Body of pancreas (tissue), 4 donors: ENCODE measurements around the gene THSD7A. TPM values are rescaled to one million over a fixed set of nuclear protein-coding genes. Genes with fewer than 3 reads are reported as not detected.

Experiments used
- ATAC-seq: fragments of 150-250 bp; one replicate; pipeline ENCODE4 v1.9.1; 2016
- DNase-seq, 4 donors: peaks; one replicate each; pipeline ENCODE4 v3.0.0-alpha.2; 2019
- H3K27ac ChIP-seq, 4 donors: fragments of 200-600 bp; sonication (generic); 1 replicate in 3 of 4; 2 replicates in 1 of 4; pipeline versions ENCODE4 v1.5.1 to v1.6.1; 2016 to 2019; ENCODE audit warnings: mild to moderate bottlenecking in 1 of 4, mixed read lengths in 1 of 4, moderate library complexity in 1 of 4
- H3K27me3 ChIP-seq, 2 donors: fragments of 200-600 bp; sonication (generic); one replicate each; pipeline ENCODE4 v1.6.0; 2016; ENCODE audit warnings: mild to moderate bottlenecking in 1 of 2
- H3K36me3 ChIP-seq, 2 donors: fragments of 200-600 bp; sonication (generic); replicated peaks in 1 of 2; 2 replicates each; pipeline ENCODE4 v1.5.1; 2016; ENCODE audit warnings: low read depth in 2 of 2; ENCODE audit not compliant: insufficient read depth in 1 of 2
- H3K4me1 ChIP-seq: fragments of 200-600 bp; sonication (generic); one replicate; pipeline ENCODE4 v1.6.0; 2016
- H3K4me3 ChIP-seq, 2 donors: fragments of 200-600 bp; sonication (generic); 1 replicate in 1 of 2; 2 replicates in 1 of 2; pipeline ENCODE4 v1.5.1; 2016 to 2019
- H3K9me3 ChIP-seq, 3 donors: fragments of 200-600 bp; sonication (generic); 1 replicate in 2 of 3; 2 replicates in 1 of 3; pipeline ENCODE4 v1.5.1; 2016
- CTCF ChIP-seq, 7 experiments: fragments of 450-650 bp in 4 of 7; fragments of 200-600 bp in 3 of 7; sonication (generic) in 3 of 7; IDR thresholded peaks; one replicate each; pipeline ENCODE4 v1.5.1; 2016 to 2019; ENCODE audit warnings: antibody characterized with exemption in 7 of 7
- POLR2A ChIP-seq, 3 donors: fragments of 450-650 bp; IDR thresholded peaks; one replicate each; pipeline ENCODE4 v1.6.1; 2016; ENCODE audit warnings: antibody characterized with exemption in 3 of 3, mild to moderate bottlenecking in 2 of 3
- WGBS, 2 donors: methylation state at CpG; one replicate each; pipeline ENCODE4 v1.1.5; 2017; 5-methylcytosine and 5-hydroxymethylcytosine counted together
- intact Hi-C: fragments of 100-400 bp; cut with DNase I; formaldehyde crosslinking; loops from one replicate; pipeline ENCODE4 v1.15.1; 2023
- total RNA-seq, 2 donors: library from RNA; depleted of rRNA; stranded (reverse); fragments of >200 nt; gene quantifications; one replicate each; pipeline ENCODE4 v1.1.0, GENCODE V29; 2016

The THSD7A gene
- total RNA-seq, 2 donors from 2014 or later: 0.66 to 7.0 TPM

GRCh38 chr7:11366118-11366517, 465.9 kb downstream of the THSD7A start:
- TF ChIP-seq CTCF (IDR thresholded peaks at IDR 0.05) (no peak), POLR2A (IDR thresholded peaks at IDR 0.05) (no peak)
- no peak for ATAC-seq
- Histone ChIP-seq H3K36me3 (no peaks in the 10 kb centered on the region), H3K4me1 (no peaks in the 10 kb centered on the region), H3K4me3 (no peak overlapping the region), H3K27me3 (no peaks in the 10 kb centered on the region), H3K27ac (no peak overlapping the region), H3K9me3 (no peaks in the 10 kb centered on the region)
- DNase-seq: no peak
- intact Hi-C loops: no loop called here
- WGBS, 2 donors: 74 to 75% methylated on average over 4 of the region's 4 CpGs

- intact Hi-C loops: no loop called here
- Histone ChIP-seq H3K36me3 (no peaks in the 10 kb centered on the region), H3K9me3 (no peaks in the 10 kb centered on the region), H3K27me3 (no peaks in the 10 kb centered on the region), H3K4me1 (no peaks in the 10 kb centered on the region), H3K27ac (no peak overlapping the region), H3K4me3 (no peak overlapping the region)
- DNase-seq (no peak), ATAC-seq (no peak)
- no peak for TF ChIP-seq POLR2A (IDR thresholded peaks at IDR 0.05)
- no peak for TF ChIP-seq CTCF (IDR thresholded peaks at IDR 0.05)
- WGBS, 2 donors: 91 to 93% methylated on average over 1 of the region's 1 CpG
These were observed 473.4 kb downstream of the THSD7A start for GRCh38 chr7:11358637-11359036.

GRCh38 chr7:11355399-11356005, 476.5 kb downstream of the THSD7A start:
- DNase-seq (no peak), ATAC-seq (no peak)
- Histone ChIP-seq H3K4me3 (no peak overlapping the region), H3K4me1 (no peaks in the 10 kb centered on the region), H3K27me3 (no peaks in the 10 kb centered on the region), H3K36me3 (no peaks in the 10 kb centered on the region), H3K27ac (no peak overlapping the region), H3K9me3 (peaks cover 0 to 3% (median 0%) of the 10 kb centered on the region in 3 donors)
- TF ChIP-seq POLR2A (IDR thresholded peaks at IDR 0.05) (no peak), CTCF (IDR thresholded peaks at IDR 0.05) (no peak)
- WGBS, 2 donors: 41 to 44% methylated on average over 5 of the region's 5 CpGs
- intact Hi-C loops: no loop called here

GRCh38 chr7:11346302-11346701, 485.7 kb downstream of the THSD7A start:
- ATAC-seq (no peak), DNase-seq (no peak)
- Histone ChIP-seq H3K27ac (no peak overlapping the region), H3K36me3 (no peaks in the 10 kb centered on the region), H3K4me1 (peaks cover 6% of the 10 kb centered on the region), H3K9me3 (no peaks in the 10 kb centered on the region), H3K27me3 (no peaks in the 10 kb centered on the region), H3K4me3 (no peak overlapping the region)
- TF ChIP-seq POLR2A (IDR thresholded peaks at IDR 0.05) (no peak), CTCF (IDR thresholded peaks at IDR 0.05) (no peak)
- intact Hi-C loops: no loop called here
- 25% methylated on average over 2 of the region's 2 CpGs for WGBS, 2 donors

GRCh38 chr7:11345621-11346020, 486.4 kb downstream of the THSD7A start:
- no peak for DNase-seq
- no peak overlapping the region for H3K4me3 ChIP-seq
- H3K27me3 ChIP-seq: no peaks in the 10 kb centered on the region
- no peak for ATAC-seq
- H3K36me3 ChIP-seq: no peaks in the 10 kb centered on the region
- no peak for TF ChIP-seq CTCF (IDR thresholded peaks at IDR 0.05)
- TF ChIP-seq POLR2A (IDR thresholded peaks at IDR 0.05): no peak
- intact Hi-C loops: no loop called here
- H3K9me3 ChIP-seq: no peaks in the 10 kb centered on the region
- H3K4me1 ChIP-seq: peaks cover 6% of the 10 kb centered on the region
- no peak overlapping the region for H3K27ac ChIP-seq
- 65 to 69% methylated on average over 2 of the region's 2 CpGs for WGBS, 2 donors
